Measurements from ENCODE around the gene HHAT.
"Not testable (repeated sequence)": the region's sequence is repeated elsewhere in the genome, so short reads cannot be mapped to it uniquely, and the experiment has no call there.

Gene HHAT

GRCh38 chr1:210385228-210385627 lies 56.5 kb downstream of the HHAT start:
- no peak for DNase-seq (ENCODE audit: low read depth in 4 of 4, low spot score in 1 of 4)

GRCh38 chr1:210394281-210394821 lies 65.6 kb downstream of the HHAT start:
- no peak for DNase-seq (ENCODE audit: low read depth in 4 of 4, low spot score in 1 of 4)

GRCh38 chr1:210396541-210396940 lies 67.8 kb downstream of the HHAT start:
- DNase-seq (ENCODE audit: low read depth in 4 of 4, low spot score in 1 of 4), result no peak

GRCh38 chr1:210397252-210397651 lies 68.5 kb downstream of the HHAT start:
- DNase-seq (ENCODE audit: low read depth in 4 of 4, low spot score in 1 of 4), result no peak

GRCh38 chr1:210397681-210398080 lies 69.0 kb downstream of the HHAT start:
- DNase-seq (ENCODE audit: low read depth in 4 of 4, low spot score in 1 of 4), result no peak

GRCh38 chr1:210398466-210398865 lies 69.8 kb downstream of the HHAT start:
- DNase-seq (ENCODE audit: low read depth in 4 of 4, low spot score in 1 of 4), result no peak

- peak in 3 of 4 experiments; percentile 6 to 30 (median 27) for DNase-seq (ENCODE audit: low read depth in 4 of 4, low spot score in 1 of 4)
Observed at GRCh38 chr1:210400043-210400840, 71.5 kb downstream of the HHAT start.

- no peak for DNase-seq (ENCODE audit: low read depth in 4 of 4, low spot score in 1 of 4)
Observed at GRCh38 chr1:210402560-210402959, 73.9 kb downstream of the HHAT start.

GRCh38 chr1:210405316-210405715 lies 76.6 kb downstream of the HHAT start:
- DNase-seq (ENCODE audit: low read depth in 4 of 4, low spot score in 1 of 4), result no peak

GRCh38 chr1:210406341-210406740 lies 77.6 kb downstream of the HHAT start:
- DNase-seq (ENCODE audit: low read depth in 4 of 4, low spot score in 1 of 4), result not testable (repeated sequence)

GRCh38 chr1:210407207-210407886 lies 78.6 kb downstream of the HHAT start:
- peak; percentile 48 to 77 (median 66) for DNase-seq (ENCODE audit: low read depth in 4 of 4, low spot score in 1 of 4)

- no peak for DNase-seq (ENCODE audit: low read depth in 4 of 4, low spot score in 1 of 4)
Observed at GRCh38 chr1:210407887-210408252, 79.2 kb downstream of the HHAT start.

GRCh38 chr1:210412240-210412639 lies 83.5 kb downstream of the HHAT start:
- no peak for DNase-seq (ENCODE audit: low read depth in 4 of 4, low spot score in 1 of 4)

GRCh38 chr1:210413951-210414350 lies 85.2 kb downstream of the HHAT start:
- no peak for DNase-seq (ENCODE audit: low read depth in 4 of 4, low spot score in 1 of 4)

- DNase-seq (ENCODE audit: low read depth in 4 of 4, low spot score in 1 of 4), result no peak
Observed at GRCh38 chr1:210415846-210416448, 87.2 kb downstream of the HHAT start.

- no peak for DNase-seq (ENCODE audit: low read depth in 4 of 4, low spot score in 1 of 4)
Observed at GRCh38 chr1:210416681-210417080, 88.0 kb downstream of the HHAT start.

GRCh38 chr1:210417881-210418280 lies 89.2 kb downstream of the HHAT start:
- no peak for DNase-seq (ENCODE audit: low read depth in 4 of 4, low spot score in 1 of 4)

- DNase-seq (ENCODE audit: low read depth in 4 of 4, low spot score in 1 of 4), result no peak
Observed at GRCh38 chr1:210418863-210419650, 90.4 kb downstream of the HHAT start.

GRCh38 chr1:210426696-210427095 lies 98.0 kb downstream of the HHAT start:
- not testable (repeated sequence) for DNase-seq (ENCODE audit: low read depth in 4 of 4, low spot score in 1 of 4)

GRCh38 chr1:210428696-210429095 lies 100.0 kb downstream of the HHAT start:
- DNase-seq (ENCODE audit: low read depth in 4 of 4, low spot score in 1 of 4), result no peak

GRCh38 chr1:210434223-210434622 lies 105.5 kb downstream of the HHAT start:
- DNase-seq (ENCODE audit: low read depth in 4 of 4, low spot score in 1 of 4), result no peak

Measured in stimulated activated CD4-positive, alpha-beta T cell treated with anti-CD3 and anti-CD28 coated beads, Interleukin-1b, Interleukin-23, amount 100 ng/mL, for 24 hours (primary cell).